MM.1S (cell line): Measurements from ENCODE around the gene SIX4.

ENCODE experiments used
- DNase-seq: peaks from one replicate; pipeline ENCODE4 v3.0.0-alpha.2; 2015
- H2AFZ ChIP-seq: fragments of 300-600 bp; sonication (generic); 2 replicates; pipeline ENCODE4 v1.6.0; 2016; ENCODE audit warnings: antibody characterized with exemption, low read length
- H3F3A ChIP-seq: fragments of 300-600 bp; sonication (generic); 2 replicates; pipeline ENCODE4 v1.6.1; 2016; ENCODE audit warnings: mild to moderate bottlenecking, antibody characterized with exemption, low read length, moderate library complexity, mixed read lengths; ENCODE audit not compliant: insufficient read depth
- H3K27ac ChIP-seq: fragments of 300-600 bp; sonication (generic); 2 replicates; pipeline ENCODE4 v1.5.1; 2016; ENCODE audit warnings: mild to moderate bottlenecking, low read length
- H3K27me3 ChIP-seq: fragments of 300-600 bp; sonication (generic); replicated peaks from 2 replicates; pipeline ENCODE4 v1.6.0; 2016; ENCODE audit warnings: low read length; ENCODE audit not compliant: insufficient read depth
- H3K36me3 ChIP-seq: fragments of 300-600 bp; sonication (generic); replicated peaks from 2 replicates; pipeline ENCODE4 v1.6.1; 2016; ENCODE audit warnings: mild to moderate bottlenecking, low read length, mixed read lengths; ENCODE audit not compliant: insufficient read depth
- H3K4me1 ChIP-seq: fragments of 300-600 bp; sonication (generic); 2 replicates; pipeline ENCODE4 v1.6.1; 2016; ENCODE audit warnings: low read length, mixed read lengths
- H3K4me2 ChIP-seq: fragments of 300-600 bp; sonication (generic); 2 replicates; pipeline ENCODE4 v1.6.0; 2016; ENCODE audit warnings: low read depth, low read length
- H3K4me3 ChIP-seq: fragments of 300-600 bp; sonication (generic); 2 replicates; pipeline ENCODE4 v1.5.1; 2016; ENCODE audit warnings: low read length, mixed read lengths
- H3K79me2 ChIP-seq: fragments of 300-600 bp; sonication (generic); 2 replicates; pipeline ENCODE4 v1.6.1; 2016; ENCODE audit warnings: mixed run types, low read length, mixed read lengths
- H3K9ac ChIP-seq: fragments of 300-600 bp; sonication (generic); 2 replicates; pipeline ENCODE4 v1.6.1; 2016; ENCODE audit warnings: low read length, mixed read lengths
- H3K9me2 ChIP-seq: fragments of 300-600 bp; sonication (generic); replicated peaks from 2 replicates; pipeline ENCODE4 v1.6.1; 2016; ENCODE audit warnings: mild to moderate bottlenecking, low read length, mixed read lengths; ENCODE audit not compliant: insufficient read depth
- H3K9me3 ChIP-seq: fragments of 300-600 bp; sonication (generic); replicated peaks from 2 replicates; pipeline ENCODE4 v1.6.1; 2016; ENCODE audit warnings: mild to moderate bottlenecking, low read length, mixed read lengths; ENCODE audit not compliant: insufficient read depth
- H4K20me1 ChIP-seq: fragments of 300-600 bp; sonication (generic); 2 replicates; pipeline ENCODE4 v1.6.1; 2016; ENCODE audit warnings: mild to moderate bottlenecking, low read length, moderate library complexity, mixed read lengths; ENCODE audit not compliant: insufficient read depth
- CTCF ChIP-seq: fragments of 300-600 bp; sonication (generic); IDR thresholded peaks from 2 replicates; pipeline ENCODE4 v1.5.1; 2016; ENCODE audit warnings: antibody characterized with exemption, low read length, mixed read lengths
- EZH2 ChIP-seq: fragments of 300-600 bp; sonication (generic); optimal IDR thresholded peaks from 2 replicates; pipeline ENCODE3; 2017; ENCODE audit warnings: low read depth, mild to moderate bottlenecking, antibody characterized with exemption, low read length, mixed read lengths
- EZH2phosphoT487 ChIP-seq: fragments of 300-600 bp; sonication (generic); IDR thresholded peaks from 2 replicates; pipeline ENCODE4 v1.6.1; 2018; ENCODE audit warnings: antibody characterized with exemption, low read length

The SIX4 gene

GRCh38 chr14:60722357-60723115 lies 1.6 kb downstream of the SIX4 start:
- H3K4me3 ChIP-seq = peak overlapping the region; percentile 76
- H2AFZ ChIP-seq = peak overlapping the region; percentile 85
- no peak for TF ChIP-seq EZH2
- TF ChIP-seq EZH2phosphoT487 = no peak
- TF ChIP-seq CTCF = no peak
- H3K9me2 ChIP-seq = no peaks in the 10 kb centered on the region
- no peaks in the 10 kb centered on the region for H3F3A ChIP-seq
- H3K27me3 ChIP-seq = no peaks in the 10 kb centered on the region
- no peaks in the 10 kb centered on the region for H3K79me2 ChIP-seq
- no peaks in the 10 kb centered on the region for H4K20me1 ChIP-seq
- no peak overlapping the region for H3K27ac ChIP-seq
- peak overlapping the region; percentile 69 for H3K4me2 ChIP-seq
- no peaks in the 10 kb centered on the region for H3K4me1 ChIP-seq
- H3K9me3 ChIP-seq = no peaks in the 10 kb centered on the region
- peak overlapping the region; percentile 56; the same call in 1 of the 2 replicates for H3K9ac ChIP-seq
- H3K36me3 ChIP-seq = no peaks in the 10 kb centered on the region
- peak; percentile 27 for DNase-seq

GRCh38 chr14:60722107-60722356 lies 2.1 kb downstream of the SIX4 start:
- H2AFZ ChIP-seq = 0 out of 2 replicates have a peak overlapping the region, but pooled peaks have one; percentile 67

GRCh38 chr14:60721326-60722106 lies 2.6 kb downstream of the SIX4 start:
- no peaks in the 10 kb centered on the region for H3K9me2 ChIP-seq
- H3K4me1 ChIP-seq = no peaks in the 10 kb centered on the region
- no peaks in the 10 kb centered on the region for H3K9me3 ChIP-seq
- H3K27ac ChIP-seq = no peak overlapping the region
- no peaks in the 10 kb centered on the region for H3K79me2 ChIP-seq
- H3F3A ChIP-seq = no peaks in the 10 kb centered on the region
- no peaks in the 10 kb centered on the region for H4K20me1 ChIP-seq
- H3K4me3 ChIP-seq = peak overlapping the region; percentile 76; the same call in 1 of the 2 replicates
- H3K36me3 ChIP-seq = no peaks in the 10 kb centered on the region
- H3K9ac ChIP-seq = no peak overlapping the region
- H3K27me3 ChIP-seq = no peaks in the 10 kb centered on the region
- DNase-seq = no peak
- peak overlapping the region; percentile 57 for H3K4me2 ChIP-seq
- TF ChIP-seq EZH2 = no peak
- TF ChIP-seq CTCF = no peak
- no peak for TF ChIP-seq EZH2phosphoT487
- no peak overlapping the region for H2AFZ ChIP-seq

More at GRCh38 chr14:60722107-60722356, 2.1 kb downstream of the SIX4 start:
- no peaks in the 10 kb centered on the region for H3F3A ChIP-seq
- H3K27ac ChIP-seq = no peak overlapping the region
- H3K36me3 ChIP-seq = no peaks in the 10 kb centered on the region
- TF ChIP-seq EZH2 (no peak), EZH2phosphoT487 (no peak), CTCF (no peak)
- H3K27me3 ChIP-seq = no peaks in the 10 kb centered on the region
- H3K9me3 ChIP-seq = no peaks in the 10 kb centered on the region
- no peak for DNase-seq
- no peaks in the 10 kb centered on the region for H3K9me2 ChIP-seq
- peak overlapping the region; percentile 76 for H3K4me3 ChIP-seq
- H4K20me1 ChIP-seq = no peaks in the 10 kb centered on the region
- peak overlapping the region; percentile 57 for H3K4me2 ChIP-seq
- H3K79me2 ChIP-seq = no peaks in the 10 kb centered on the region
- H3K9ac ChIP-seq = peak overlapping the region; percentile 21; the same call in 1 of the 2 replicates
- no peaks in the 10 kb centered on the region for H3K4me1 ChIP-seq
